ENCODE measurements around the gene ENG.

DNA sequence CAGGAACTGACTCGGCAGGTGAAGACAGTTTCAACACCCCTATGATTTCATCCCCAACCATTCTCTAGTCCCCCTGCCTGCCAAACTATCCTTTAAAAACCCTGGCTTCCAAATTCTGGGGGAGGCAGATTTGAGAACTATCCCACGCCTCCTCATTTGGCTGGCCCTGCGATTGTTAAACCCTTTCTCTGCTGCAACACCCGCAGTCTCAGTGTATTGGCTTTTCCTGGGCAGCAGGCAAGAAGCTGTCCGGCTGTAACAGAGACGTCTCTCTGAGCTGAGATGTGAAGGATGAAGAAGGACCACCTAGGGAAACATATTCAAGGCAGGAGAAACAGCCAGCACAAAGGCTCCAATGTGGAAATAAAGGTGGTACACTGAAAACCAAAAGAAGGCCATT is 38.4 kb upstream of the ENG start:
- TF ChIP-seq POLR2A (IDR thresholded peaks at IDR 0.05; ENCODE audit: low read depth, low read length) (no peak), POLR2AphosphoS5 (IDR thresholded peaks at IDR 0.05; ENCODE audit: low read depth, low read length) (no peak)
